ENCODE data around the gene UNC13A. TPM values are rescaled to one million over a fixed set of nuclear protein-coding genes. Genes with fewer than 3 reads are reported as not detected.

UNC13A gene
- total and polyA plus RNA-seq, 2 of the 13 experiments (the other 11 are each of a cell fraction or from before 2014, with no cell fraction given): 0.11 to 0.45 TPM

DNA sequence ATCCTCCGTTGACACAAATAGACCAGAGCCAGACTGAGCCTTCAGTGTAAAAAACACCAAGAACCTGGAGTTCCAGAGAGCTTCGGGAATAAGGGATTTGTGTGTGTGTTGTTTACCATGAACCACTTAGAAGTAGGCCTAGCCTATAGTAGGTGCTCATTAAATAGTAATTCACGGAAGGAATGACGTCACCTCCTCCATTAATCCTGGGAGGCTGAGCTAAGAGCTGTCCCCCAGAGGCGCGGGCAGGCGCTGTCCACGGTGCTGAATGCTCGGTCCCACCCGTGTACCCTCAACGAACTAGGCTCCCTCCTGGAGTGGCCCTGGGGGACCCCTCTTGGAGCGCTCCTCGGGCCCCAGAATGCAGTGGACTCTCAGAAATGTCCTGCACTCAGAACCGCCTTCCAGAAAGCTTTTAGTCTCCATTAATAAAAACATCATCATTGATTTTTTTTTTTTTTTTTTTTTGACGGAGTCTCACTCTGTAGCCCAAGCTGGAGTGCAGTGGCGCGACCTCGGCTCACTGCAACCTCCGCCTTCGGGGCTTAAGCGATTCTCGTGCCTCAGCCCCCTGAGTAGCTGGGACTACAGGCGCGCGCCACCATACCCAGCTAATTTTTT lies 6.5 kb downstream of the UNC13A start (continued):
- TF ChIP-seq, protein P1, sequence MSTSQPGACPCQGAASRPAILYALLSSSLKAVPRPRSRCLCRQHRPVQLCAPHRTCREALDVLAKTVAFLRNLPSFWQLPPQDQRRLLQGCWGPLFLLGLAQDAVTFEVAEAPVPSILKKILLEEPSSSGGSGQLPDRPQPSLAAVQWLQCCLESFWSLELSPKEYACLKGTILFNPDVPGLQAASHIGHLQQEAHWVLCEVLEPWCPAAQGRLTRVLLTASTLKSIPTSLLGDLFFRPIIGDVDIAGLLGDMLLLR (CRISPR knock-in tag; IDR thresholded peaks at IDR 0.05): no peak
- TF ChIP-seq ZNF44 (CRISPR knock-in tag; IDR thresholded peaks at IDR 0.05) (no peak), GTF3A (CRISPR knock-in tag; conservative IDR thresholded peaks at IDR 0.05) (no peak), ZNF746 (CRISPR knock-in tag; IDR thresholded peaks at IDR 0.05) (no peak), KLF13 (CRISPR knock-in tag; IDR thresholded peaks at IDR 0.05) (no peak), MED1 (CRISPR knock-in tag; IDR thresholded peaks at IDR 0.05) (no peak), ZNF616 (CRISPR knock-in tag; IDR thresholded peaks at IDR 0.05; ENCODE audit: low read depth) (no peak), ARNT2 (CRISPR knock-in tag; IDR thresholded peaks at IDR 0.05; ENCODE audit: low read depth) (peak; percentile 48; the same call in 1 of the 2 replicates), ZNF605 (CRISPR knock-in tag; IDR thresholded peaks at IDR 0.05) (no peak), ZNF569 (CRISPR knock-in tag; IDR thresholded peaks at IDR 0.05; ENCODE audit: borderline replicate concordance) (no peak), NR2F2 (IDR thresholded peaks at IDR 0.05; ENCODE audit: borderline replicate concordance, low read depth) (no peak), ZNF207 (IDR thresholded peaks at IDR 0.05; ENCODE audit: borderline replicate concordance) (no peak), ZNF343 (CRISPR knock-in tag; IDR thresholded peaks at IDR 0.05) (no peak), HIVEP1 (CRISPR knock-in tag; IDR thresholded peaks at IDR 0.05) (no peak), KDM5A (IDR thresholded peaks at IDR 0.05; ENCODE audit: borderline replicate concordance, low read length) (no peak), REXO4 (CRISPR knock-in tag; IDR thresholded peaks at IDR 0.05; ENCODE audit: borderline replicate concordance) (no peak)
- TF ChIP-seq, protein P2, sequence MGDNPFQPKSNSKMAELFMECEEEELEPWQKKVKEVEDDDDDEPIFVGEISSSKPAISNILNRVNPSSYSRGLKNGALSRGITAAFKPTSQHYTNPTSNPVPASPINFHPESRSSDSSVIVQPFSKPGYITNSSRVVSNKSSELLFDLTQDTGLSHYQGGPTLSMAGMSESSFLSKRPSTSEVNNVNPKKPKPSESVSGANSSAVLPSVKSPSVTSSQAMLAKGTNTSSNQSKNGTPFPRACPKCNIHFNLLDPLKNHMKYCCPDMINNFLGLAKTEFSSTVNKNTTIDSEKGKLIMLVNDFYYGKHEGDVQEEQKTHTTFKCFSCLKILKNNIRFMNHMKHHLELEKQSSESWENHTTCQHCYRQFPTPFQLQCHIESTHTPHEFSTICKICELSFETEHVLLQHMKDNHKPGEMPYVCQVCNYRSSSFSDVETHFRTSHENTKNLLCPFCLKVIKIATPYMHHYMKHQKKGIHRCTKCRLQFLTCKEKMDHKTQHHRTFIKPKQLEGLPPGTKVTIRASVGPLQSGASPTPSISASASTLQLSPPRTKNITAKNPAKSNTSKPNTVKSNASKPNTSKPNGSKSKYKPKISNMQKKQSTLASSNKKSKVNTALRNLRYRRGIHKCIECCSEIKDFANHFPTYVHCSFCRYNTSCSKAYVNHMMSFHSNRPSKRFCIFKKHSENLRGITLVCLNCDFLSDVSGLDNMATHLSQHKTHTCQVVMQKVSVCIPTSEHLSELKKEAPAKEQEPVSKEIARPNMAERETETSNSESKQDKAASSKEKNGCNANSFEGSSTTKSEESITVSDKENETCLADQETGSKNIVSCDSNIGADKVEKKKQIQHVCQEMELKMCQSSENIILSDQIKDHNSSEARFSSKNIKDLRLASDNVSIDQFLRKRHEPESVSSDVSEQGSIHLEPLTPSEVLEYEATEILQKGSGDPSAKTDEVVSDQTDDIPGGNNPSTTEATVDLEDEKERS (CRISPR knock-in tag; IDR thresholded peaks at IDR 0.05): no peak
- TF ChIP-seq, protein P3, sequence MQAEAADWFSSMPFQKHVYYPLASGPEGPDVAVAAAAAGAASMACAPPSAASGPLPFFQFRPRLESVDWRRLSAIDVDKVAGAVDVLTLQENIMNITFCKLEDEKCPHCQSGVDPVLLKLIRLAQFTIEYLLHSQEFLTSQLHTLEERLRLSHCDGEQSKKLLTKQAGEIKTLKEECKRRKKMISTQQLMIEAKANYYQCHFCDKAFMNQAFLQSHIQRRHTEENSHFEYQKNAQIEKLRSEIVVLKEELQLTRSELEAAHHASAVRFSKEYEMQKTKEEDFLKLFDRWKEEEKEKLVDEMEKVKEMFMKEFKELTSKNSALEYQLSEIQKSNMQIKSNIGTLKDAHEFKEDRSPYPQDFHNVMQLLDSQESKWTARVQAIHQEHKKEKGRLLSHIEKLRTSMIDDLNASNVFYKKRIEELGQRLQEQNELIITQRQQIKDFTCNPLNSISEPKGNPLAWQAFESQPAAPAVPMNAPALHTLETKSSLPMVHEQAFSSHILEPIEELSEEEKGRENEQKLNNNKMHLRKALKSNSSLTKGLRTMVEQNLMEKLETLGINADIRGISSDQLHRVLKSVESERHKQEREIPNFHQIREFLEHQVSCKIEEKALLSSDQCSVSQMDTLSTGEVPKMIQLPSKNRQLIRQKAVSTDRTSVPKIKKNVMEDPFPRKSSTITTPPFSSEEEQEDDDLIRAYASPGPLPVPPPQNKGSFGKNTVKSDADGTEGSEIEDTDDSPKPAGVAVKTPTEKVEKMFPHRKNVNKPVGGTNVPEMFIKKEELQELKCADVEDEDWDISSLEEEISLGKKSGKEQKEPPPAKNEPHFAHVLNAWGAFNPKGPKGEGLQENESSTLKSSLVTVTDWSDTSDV (CRISPR knock-in tag; IDR thresholded peaks at IDR 0.05): no peak
- TF ChIP-seq, protein P4, sequence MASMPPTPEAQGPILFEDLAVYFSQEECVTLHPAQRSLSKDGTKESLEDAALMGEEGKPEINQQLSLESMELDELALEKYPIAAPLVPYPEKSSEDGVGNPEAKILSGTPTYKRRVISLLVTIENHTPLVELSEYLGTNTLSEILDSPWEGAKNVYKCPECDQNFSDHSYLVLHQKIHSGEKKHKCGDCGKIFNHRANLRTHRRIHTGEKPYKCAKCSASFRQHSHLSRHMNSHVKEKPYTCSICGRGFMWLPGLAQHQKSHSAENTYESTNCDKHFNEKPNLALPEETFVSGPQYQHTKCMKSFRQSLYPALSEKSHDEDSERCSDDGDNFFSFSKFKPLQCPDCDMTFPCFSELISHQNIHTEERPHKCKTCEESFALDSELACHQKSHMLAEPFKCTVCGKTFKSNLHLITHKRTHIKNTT (CRISPR knock-in tag; IDR thresholded peaks at IDR 0.05): no peak

Data from HepG2 (cell line).